ENCODE results near the gene ST3GAL5.

DNA sequence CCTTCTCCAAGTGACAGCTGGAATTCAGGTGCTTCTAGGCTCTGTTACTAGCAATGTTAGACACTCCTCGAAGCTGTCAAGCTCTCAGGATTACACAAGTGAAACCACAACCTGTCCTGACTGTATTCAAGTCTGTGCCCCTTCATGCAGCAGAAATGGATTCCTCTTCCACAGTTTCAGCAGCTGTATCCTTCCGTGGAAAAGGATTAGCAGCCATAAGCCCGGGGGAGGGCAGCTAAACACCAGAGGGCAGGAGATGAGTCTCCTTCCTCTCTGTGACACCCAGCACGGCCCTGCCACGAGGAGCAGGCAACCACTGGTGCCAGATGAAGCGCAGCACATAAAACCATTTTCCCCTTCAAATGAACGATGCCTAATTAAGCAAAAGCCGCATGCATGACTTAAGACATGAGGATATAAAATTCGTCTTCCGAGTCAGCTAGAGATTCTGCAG, 1.2 kb downstream of the ST3GAL5 start:
- TF ChIP-seq POLR2AphosphoS5 (IDR thresholded peaks at IDR 0.05) (no peak), POLR2A (IDR thresholded peaks at IDR 0.05) (no peak)
- TF ChIP-seq, protein P1, sequence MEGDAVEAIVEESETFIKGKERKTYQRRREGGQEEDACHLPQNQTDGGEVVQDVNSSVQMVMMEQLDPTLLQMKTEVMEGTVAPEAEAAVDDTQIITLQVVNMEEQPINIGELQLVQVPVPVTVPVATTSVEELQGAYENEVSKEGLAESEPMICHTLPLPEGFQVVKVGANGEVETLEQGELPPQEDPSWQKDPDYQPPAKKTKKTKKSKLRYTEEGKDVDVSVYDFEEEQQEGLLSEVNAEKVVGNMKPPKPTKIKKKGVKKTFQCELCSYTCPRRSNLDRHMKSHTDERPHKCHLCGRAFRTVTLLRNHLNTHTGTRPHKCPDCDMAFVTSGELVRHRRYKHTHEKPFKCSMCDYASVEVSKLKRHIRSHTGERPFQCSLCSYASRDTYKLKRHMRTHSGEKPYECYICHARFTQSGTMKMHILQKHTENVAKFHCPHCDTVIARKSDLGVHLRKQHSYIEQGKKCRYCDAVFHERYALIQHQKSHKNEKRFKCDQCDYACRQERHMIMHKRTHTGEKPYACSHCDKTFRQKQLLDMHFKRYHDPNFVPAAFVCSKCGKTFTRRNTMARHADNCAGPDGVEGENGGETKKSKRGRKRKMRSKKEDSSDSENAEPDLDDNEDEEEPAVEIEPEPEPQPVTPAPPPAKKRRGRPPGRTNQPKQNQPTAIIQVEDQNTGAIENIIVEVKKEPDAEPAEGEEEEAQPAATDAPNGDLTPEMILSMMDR (IDR thresholded peaks at IDR 0.05): no peak
